HG03571 (cell line): ENCODE data around the gene PDE3A.
"Not testable (repeated sequence)": the region's sequence is repeated elsewhere in the genome, so short reads cannot be mapped to it uniquely, and the experiment has no call there.

Source experiments
- ATAC-seq: cut with Tn5 transposase; IDR thresholded peaks from one replicate; pipeline ENCODE4 v1.9.1; 2021; ENCODE audit not compliant: unreplicated experiment

The PDE3A gene

DNA sequence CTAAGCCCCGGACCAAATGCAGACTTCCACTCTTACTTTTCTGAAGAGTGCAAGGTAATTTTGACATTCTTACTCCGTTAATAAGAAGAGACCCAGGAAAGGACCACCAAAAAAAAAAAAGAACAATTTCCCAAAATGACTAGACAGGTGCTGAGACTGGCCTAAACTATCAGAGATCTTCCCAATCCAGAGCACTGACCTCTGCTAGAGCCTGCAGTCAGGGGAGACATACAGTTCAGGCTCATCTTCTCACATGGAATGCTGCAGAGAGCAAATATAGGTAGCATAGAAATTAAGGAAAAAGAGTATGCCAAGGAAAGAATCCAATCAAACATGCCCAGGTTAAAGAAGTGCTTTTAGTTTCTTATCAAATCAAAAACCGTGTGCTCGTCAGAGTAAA, 177.9 kb downstream of the PDE3A start:
- ATAC-seq = no peak

GRCh38 chr12:20547816-20548575, 179.7 kb downstream of the PDE3A start:
- no peak for ATAC-seq

GRCh38 chr12:20548611-20549010, 180.3 kb downstream of the PDE3A start:
- ATAC-seq = no peak

DNA sequence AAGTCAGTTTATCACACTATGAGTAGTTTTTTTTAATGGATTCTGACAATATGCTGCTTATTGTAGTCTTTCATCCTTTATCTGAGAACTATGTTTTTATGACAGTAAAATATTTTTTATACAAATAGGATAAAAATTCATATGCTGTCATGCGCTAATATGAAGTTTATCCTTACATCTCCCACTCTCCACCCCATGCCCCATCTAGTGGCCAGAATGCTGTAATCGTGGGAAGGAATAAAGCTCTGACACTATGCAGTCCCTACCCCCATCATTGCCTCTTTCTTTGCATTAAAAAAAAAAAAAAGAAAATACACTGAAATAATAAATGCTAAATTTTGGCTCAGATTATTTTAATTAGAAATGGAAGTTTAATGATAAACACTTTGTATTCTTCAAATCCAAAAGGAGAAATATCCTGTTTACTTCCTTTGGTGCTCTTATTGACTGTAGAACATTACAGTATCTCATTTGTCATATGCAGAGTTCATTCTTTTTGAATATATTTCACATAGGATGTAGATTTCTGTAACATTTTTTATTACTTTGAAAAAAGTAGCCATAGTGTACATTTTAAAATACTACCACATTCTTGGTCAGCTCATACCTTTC, 180.9 kb downstream of the PDE3A start:
- ATAC-seq = no peak

GRCh38 chr12:20551742-20552442, 183.6 kb downstream of the PDE3A start:
- not testable (repeated sequence) for ATAC-seq

GRCh38 chr12:20552586-20552985, 184.2 kb downstream of the PDE3A start:
- not testable (repeated sequence) for ATAC-seq

- ATAC-seq = no peak
These were observed 186.7 kb downstream of the PDE3A start for GRCh38 chr12:20555015-20555414.

- ATAC-seq = no peak
These were observed 187.4 kb downstream of the PDE3A start for GRCh38 chr12:20555771-20556170.

DNA sequence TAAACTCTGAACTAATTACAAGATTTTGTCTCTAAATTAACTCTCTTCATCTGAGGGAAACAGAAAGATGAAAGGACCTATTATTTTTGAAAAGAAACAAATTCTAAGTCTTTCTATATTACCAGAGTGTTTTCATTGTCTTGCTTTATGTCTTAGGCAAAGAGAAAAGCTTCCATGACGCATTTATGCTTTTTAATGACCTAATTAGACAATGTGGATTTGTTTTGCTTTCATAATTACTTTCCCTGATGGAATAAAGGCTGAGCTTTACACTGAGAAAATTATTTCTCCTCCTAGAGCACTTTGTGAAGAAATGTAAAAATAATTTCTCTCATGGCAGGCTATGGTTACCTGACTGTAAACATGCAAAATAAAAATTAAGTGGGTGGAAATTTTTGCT, 188.8 kb downstream of the PDE3A start:
- ATAC-seq = no peak

GRCh38 chr12:20560935-20561334, 192.6 kb downstream of the PDE3A start:
- ATAC-seq = no peak

DNA sequence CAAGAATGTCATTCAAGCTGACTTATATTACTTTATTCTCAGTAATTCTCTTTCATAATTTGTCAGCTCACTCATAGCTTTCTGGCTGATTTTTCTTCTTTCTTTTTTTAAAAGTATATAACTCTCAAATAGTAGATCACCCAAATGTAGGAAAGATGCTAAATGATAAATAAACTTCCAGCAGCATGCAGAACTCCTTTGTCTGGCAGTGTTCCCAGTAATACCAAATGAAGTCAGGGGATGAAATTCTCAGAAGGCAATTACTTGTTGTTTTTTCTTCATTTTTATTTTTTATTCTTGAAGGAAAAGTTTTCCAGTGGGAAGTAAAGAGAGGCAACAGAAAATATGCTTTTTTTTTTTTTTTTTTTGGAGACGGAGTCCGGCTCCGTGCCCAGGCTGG, 193.5 kb downstream of the PDE3A start:
- no peak for ATAC-seq

DNA sequence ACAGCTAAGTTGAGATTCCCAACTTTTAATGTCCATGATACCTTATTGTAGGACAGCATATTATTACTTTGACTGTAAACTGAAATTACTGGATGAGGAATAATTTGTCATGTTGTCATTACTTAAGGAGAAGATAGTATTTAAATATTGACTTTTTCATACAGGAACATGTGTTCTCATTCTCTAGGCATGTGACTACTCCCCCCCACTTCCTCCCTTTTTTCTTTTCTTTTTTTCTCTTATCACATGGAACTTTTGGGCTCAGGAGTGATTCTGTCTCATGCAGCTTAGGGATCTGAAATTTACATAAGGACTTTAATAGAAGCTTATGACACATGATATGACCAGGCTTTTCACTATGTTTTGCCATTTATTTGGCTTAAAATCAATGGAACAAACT, 199.1 kb downstream of the PDE3A start:
- no peak for ATAC-seq

DNA sequence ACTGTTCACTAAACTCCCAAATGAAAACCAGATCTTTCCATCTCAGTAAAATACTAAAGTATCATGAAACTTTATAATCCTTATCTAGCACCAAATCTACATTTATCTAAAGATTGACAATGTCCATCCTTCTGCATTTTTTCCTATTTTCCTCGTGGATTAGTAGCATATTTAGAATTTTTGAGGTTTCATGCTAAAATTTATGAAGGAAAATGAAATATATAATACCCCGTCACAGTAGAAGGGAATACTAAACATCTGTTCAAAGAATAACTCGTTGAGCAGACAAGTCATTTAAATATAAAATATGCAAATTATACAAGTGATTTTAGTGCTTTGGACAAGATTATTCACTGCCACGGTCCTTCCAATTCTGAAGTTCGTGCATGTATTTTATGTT, 204.1 kb downstream of the PDE3A start:
- ATAC-seq = no peak

DNA sequence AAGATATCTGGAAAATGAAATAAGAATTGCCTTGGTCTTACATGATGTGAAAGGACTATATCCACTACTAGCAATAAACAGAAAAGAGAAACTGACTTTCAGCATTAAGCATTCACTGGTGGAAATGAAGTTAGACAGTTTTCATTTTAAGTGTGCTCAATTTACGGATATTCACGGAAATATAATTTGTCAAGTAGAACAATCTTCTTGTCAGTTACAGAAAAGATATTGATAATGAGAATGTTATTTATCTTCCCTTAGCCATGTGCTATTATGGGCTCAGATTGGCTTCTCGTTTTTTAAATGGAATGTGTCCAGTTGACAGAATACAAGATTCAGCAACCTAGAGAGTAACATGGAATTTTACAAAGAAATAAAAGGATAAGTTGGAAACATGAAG, 208.2 kb downstream of the PDE3A start:
- ATAC-seq = no peak

DNA sequence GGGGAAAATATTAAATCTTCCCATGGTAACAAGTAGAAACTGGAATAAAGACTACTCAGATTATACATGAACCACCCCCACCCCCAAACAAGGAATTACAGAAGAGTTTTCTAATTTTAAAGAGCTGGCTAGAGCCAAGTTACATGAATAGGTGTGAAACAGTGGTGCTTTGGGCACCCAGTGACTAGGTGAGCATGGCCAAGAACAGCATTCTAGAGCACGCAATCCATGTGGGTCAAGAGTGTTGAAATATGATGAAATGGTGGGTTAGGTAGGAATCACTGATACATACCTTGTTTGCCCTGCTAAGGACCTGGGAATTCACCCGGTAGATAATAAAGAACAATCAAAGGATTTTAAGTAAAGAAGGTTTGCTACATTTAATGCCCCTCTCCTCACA, 208.7 kb downstream of the PDE3A start:
- no peak for ATAC-seq

- no peak for ATAC-seq
These were observed 209.8 kb downstream of the PDE3A start for GRCh38 chr12:20578142-20578541.

DNA sequence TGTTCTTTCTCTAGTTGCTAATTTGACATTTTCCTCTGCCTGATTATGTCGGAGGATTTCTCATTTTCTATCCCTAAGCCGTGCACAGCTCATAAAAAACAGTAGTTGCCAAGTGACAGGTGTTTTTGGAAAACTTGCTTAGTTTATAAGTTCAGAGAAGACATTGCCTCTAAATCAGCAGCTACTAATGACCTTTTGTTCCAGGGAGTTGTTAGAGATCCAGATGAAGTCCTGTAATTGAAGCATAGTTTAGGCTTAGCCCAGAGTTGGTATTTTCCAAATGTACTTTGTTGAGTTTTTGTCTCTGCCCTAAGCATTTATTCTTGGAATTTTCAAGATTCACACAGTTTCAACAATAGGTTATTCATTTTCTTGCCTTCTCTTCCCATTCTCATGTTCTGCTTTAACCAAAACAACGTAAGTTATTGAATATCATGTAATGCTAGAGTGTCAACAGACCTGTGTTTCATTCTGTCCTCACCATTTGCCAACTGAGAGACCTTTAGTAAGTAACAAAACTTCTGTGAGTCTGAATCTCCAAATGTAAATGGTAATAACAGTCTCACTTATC, 216.8 kb downstream of the PDE3A start:
- ATAC-seq = no peak

DNA sequence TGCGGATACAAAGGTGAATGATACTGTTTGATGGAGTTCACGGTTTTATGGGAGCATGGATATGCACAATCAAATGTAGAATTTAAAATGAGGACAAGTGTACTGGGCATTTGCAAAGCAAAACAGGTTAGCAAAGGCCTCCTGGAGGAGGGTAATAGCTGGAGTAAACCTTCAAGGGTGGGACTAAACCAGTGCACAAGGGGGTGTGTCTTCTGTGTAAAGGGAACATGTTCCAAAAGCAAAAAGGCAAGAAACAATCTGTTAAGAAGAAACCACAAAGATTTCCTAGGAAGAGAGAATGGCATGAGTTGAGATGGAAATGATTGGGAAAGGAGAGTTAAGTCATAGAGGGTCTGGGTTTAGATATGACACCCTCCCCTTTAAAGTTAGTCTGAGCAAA, 217.6 kb downstream of the PDE3A start:
- no peak for ATAC-seq

DNA sequence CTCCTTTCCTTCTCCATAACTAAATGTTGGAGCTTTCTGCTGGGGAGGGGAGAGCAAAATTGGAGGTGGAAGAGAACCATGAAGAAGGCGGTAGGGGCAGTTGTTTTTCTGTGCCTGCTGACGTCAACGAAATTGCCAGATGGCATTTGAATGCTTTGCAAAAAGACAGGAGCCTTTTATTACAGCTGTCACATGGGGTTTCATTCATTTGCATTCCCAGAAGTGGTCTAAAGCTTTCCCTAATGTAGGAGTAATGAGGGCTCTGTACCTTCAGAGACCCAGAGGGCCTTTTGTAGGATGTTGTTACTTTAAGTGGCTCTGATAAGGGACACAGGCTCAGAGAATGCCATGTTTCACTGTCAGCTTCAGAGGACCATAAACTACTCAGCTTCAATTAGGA, 219.7 kb downstream of the PDE3A start:
- ATAC-seq = no peak

- no peak for ATAC-seq
These were observed 222.2 kb downstream of the PDE3A start for GRCh38 chr12:20590570-20590969.

GRCh38 chr12:20592556-20592955, 224.2 kb downstream of the PDE3A start:
- no peak for ATAC-seq

DNA sequence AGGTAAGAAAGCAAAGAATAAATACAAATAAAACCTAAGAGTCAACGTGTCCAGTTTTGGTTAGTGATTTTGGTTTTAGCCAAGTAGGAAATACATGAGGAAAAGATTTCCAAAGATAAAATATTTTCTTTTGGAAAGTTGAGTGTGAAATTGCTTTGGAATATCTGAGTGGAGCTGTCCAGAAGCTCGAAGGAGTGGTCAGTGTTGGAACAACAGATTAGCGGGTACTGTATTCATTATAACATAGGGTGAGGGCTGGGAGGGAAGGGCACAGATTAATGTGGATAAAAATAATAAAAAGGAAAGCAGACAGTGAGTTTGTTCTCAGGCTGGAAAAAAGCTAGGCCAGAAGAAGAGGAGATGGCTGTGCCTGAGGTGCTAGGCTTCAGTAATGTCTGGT, 225.3 kb downstream of the PDE3A start:
- no peak for ATAC-seq
